HUES6 (cell line): ENCODE results near the gene RHBDD3.
A peak's percentile ranks its signal among the peaks of the same experiment; 100 is the strongest.

Source experiments
- H3K27ac ChIP-seq: 2 replicates; pipeline ENCODE4 v1.7.0; 2013; ENCODE audit warnings: low read depth, mild to moderate bottlenecking, low read length, inconsistent platforms
- H3K27me3 ChIP-seq: 2 replicates; pipeline ENCODE4 v1.6.1; 2013; ENCODE audit warnings: low read length; ENCODE audit not compliant: control insufficient read depth, insufficient read depth
- H3K36me3 ChIP-seq: 2 replicates; pipeline ENCODE4 v1.6.1; 2013; ENCODE audit warnings: low read length; ENCODE audit not compliant: control insufficient read depth, insufficient read depth
- H3K4me1 ChIP-seq: 2 replicates; pipeline ENCODE4 v1.6.1; 2013; ENCODE audit warnings: low read length; ENCODE audit not compliant: control insufficient read depth, insufficient read depth
- H3K4me3 ChIP-seq: 2 replicates; pipeline ENCODE4 v1.5.1; 2013; ENCODE audit warnings: low read depth, low read length
- H3K9ac ChIP-seq: one replicate; pipeline ENCODE4 v1.6.1; 2013; ENCODE audit warnings: mild to moderate bottlenecking, low read length
- H3K9me3 ChIP-seq: 2 replicates; pipeline ENCODE4 v1.6.1; 2013; ENCODE audit warnings: low read depth, low read length; ENCODE audit not compliant: control insufficient read depth, insufficient read depth

Gene RHBDD3

DNA sequence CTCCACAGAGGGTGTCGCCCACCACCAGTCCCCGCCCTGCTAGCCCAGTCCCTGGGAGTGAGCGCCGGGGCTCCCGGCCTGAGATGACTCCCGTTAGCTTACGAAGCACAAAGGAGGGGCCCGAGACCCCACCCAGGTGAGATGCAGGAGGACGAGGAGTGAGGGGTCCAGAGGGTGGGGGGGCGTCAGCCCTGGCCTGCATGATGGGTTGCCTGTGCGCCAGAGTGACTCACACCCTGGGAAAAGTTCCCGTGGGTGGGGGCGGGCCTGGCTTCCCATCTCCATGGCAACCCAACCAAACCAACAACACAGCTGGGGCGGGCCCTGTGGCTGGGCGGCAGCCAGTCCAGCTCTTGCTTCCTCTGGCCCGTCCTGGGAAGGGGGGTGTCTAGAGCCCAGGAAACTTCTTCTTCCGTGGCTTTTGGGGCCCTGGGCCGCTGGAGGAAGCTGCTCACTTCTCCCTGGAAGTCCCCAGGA is 43.1 kb upstream of the RHBDD3 start:
- Histone ChIP-seq H3K27me3 (peaks cover 32% of the 10 kb centered on the region), H3K36me3 (no peaks in the 10 kb centered on the region), H3K9me3 (no peaks in the 10 kb centered on the region), H3K4me3 (no peak overlapping the region; the same call in 1 of the 2 replicates), H3K27ac (no peak overlapping the region), H3K4me1 (peaks cover 38% of the 10 kb centered on the region), H3K9ac (no peak overlapping the region)

DNA sequence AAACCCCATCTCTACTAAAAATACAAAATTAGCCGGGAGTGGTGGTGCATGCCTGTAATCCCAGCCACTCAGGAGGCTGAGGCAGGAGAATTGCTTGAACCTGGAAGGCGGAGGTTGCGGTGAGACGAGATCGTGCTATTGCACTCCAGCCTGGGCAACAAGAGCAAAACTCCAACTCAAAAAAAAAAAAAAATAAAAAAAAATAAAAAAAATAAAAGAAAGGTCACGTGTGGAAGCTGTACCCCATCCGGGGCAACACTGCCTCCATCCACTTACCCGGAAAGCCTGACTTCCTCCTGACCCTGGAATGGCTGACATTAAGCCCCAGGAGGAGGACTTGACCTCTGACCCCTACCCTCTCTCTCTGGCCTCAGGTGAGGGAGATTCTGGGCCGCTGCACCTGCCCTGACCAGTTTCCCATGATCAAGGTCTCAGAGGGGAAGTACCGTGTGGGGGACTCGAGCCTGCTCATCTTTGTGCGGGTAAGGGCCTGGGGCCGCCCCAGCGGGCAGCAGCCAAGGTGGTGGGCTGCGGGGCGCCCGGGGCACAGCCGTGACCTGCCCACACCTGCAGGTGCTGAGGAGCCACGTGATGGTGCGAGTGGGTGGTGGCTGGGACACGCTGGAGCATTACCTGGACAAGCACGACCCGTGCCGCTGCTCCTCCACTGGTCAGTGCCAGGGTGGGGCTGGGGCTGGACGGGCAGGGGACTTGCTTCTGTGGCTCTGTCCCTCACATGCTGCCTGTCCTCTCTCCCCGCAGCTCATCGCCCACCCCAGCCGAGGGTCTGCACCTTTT is 42.5 kb upstream of the RHBDD3 start:
- Histone ChIP-seq H3K36me3 (no peaks in the 10 kb centered on the region), H3K27ac (no peak overlapping the region), H3K4me3 (no peak overlapping the region; the same call in 1 of the 2 replicates), H3K9me3 (no peaks in the 10 kb centered on the region), H3K9ac (no peak overlapping the region), H3K27me3 (peaks cover 26% of the 10 kb centered on the region), H3K4me1 (peaks cover 39% of the 10 kb centered on the region)

DNA sequence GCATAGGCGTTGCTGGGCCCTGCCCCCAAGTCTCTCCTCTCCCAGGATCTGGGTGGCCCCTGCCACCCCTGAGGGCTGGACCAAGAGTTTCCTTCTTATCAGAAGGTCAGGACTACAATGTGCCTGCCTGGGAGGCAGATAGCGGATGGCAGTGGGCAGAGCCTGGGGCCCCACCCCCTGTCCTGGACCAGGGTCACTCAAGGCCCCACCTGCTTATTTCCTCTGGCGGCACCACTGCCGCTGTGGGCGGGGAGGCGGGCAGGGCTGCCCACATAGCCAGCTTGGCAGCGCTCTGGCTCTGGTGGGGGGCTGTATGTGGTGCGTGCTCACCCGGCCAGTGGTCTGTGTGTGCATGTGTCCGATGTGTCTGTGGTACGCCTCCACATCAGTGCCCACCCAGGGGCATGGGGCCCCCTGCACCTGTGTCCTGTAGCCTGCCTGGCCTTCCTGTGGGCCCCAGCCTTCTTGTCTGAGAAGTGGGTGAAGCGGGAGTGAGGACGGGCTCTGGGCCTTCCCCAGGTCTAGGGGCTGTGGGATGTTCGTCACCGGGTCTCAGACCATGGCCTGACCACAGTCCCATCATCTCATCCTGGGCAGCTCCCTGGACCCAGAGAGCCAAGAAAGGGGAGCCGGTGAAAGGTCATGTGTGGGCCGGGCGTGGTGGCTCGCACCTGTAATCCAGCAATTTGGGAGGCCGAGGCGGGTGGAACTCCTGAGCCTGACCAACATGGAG is 41.7 kb upstream of the RHBDD3 start:
- peaks cover 18% of the 10 kb centered on the region for H3K27me3 ChIP-seq
- H3K36me3 ChIP-seq: no peaks in the 10 kb centered on the region
- no peak overlapping the region for H3K4me3 ChIP-seq
- peaks cover 36% of the 10 kb centered on the region for H3K4me1 ChIP-seq
- no peak overlapping the region for H3K9ac ChIP-seq
- no peak overlapping the region for H3K27ac ChIP-seq
- H3K9me3 ChIP-seq: no peaks in the 10 kb centered on the region

DNA sequence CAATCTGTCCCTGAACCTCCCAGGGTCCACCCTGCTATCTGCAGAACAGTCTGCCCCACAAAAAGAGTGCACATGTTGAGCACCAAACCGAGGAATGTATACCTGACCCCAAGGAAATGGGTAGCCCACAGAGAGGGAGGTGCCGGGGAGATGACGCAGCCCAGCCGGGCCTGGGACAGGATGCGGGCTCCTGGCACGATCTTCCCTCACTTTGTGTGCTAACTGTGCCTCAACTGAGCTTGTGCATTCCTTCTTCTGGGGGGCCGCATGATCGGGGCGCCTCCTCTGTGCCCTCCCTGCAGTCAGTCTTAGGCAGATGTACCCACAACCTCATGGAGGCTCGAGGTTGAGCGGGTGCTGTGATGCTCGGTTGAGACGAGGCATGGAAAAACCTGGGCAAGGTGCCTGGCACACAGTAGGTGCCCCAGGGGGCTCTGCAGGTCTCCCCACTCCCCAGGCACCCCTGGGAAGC is 41.0 kb upstream of the RHBDD3 start:
- Histone ChIP-seq H3K4me3 (no peak overlapping the region), H3K9ac (no peak overlapping the region)

DNA sequence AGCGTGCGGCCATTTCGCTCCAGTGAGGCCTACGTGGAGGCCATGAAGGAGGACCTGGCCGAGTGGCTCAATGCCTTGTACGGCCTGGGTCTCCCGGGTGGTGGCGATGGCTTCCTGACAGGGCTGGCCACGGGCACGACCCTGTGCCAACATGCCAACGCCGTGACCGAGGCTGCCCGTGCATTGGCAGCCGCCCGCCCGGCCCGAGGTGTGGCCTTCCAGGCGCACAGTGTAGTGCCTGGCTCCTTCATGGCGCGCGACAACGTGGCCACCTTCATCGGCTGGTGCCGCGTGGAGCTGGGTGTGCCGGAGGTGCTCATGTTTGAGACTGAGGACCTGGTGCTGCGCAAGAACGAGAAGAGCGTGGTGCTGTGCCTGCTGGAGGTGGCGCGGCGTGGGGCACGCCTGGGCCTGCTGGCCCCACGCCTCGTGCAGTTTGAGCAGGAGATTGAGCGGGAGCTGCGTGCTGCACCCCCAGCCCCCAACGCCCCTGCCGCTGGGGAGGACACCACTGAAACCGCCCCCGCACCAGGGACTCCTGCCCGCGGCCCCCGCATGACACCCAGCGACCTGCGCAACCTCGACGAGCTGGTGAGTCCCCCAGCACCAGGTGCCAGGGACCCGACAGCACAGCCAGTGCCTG is 40.5 kb upstream of the RHBDD3 start:
- Histone ChIP-seq H3K4me1 (peaks cover 29% of the 10 kb centered on the region), H3K27ac (no peak overlapping the region), H3K9ac (no peak overlapping the region), H3K36me3 (no peaks in the 10 kb centered on the region), H3K9me3 (no peaks in the 10 kb centered on the region), H3K4me3 (no peak overlapping the region), H3K27me3 (peaks cover 6% of the 10 kb centered on the region)

More for the DNA sequence above, 41.0 kb upstream of the RHBDD3 start:
- no peaks in the 10 kb centered on the region for H3K9me3 ChIP-seq
- H3K4me1 ChIP-seq: peaks cover 29% of the 10 kb centered on the region
- no peak overlapping the region for H3K27ac ChIP-seq
- peaks cover 12% of the 10 kb centered on the region for H3K27me3 ChIP-seq
- H3K36me3 ChIP-seq: no peaks in the 10 kb centered on the region

DNA sequence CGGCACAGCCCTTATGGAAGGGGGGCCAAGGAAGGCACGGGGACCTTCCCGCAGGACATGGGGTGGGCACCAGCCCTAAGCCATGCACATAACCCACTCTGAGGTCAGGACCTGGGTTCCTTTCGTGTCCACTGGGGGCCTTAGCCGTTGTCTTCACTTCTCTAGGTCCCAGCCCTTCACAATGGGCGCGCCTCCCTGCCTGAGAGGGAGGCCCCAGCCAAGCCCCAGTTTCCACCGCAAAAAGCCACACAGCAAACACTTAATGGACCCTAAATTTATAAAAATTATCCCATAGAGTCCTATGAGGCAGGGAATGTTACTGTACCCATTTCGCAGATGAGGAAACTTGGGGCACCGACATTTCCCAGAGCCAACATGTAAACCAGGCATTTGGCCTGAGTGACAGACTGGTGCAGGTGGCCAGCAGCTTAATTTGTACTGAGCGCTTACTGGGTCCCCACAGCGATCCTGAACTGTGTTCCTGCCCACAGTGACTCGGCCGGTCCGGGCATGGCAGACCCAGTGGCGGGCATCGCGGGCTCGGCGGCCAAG is 39.9 kb upstream of the RHBDD3 start:
- peak overlapping the region; percentile 18; the same call in 1 of the 2 replicates for H3K27ac ChIP-seq
- H3K4me1 ChIP-seq: peaks cover 29% of the 10 kb centered on the region

DNA sequence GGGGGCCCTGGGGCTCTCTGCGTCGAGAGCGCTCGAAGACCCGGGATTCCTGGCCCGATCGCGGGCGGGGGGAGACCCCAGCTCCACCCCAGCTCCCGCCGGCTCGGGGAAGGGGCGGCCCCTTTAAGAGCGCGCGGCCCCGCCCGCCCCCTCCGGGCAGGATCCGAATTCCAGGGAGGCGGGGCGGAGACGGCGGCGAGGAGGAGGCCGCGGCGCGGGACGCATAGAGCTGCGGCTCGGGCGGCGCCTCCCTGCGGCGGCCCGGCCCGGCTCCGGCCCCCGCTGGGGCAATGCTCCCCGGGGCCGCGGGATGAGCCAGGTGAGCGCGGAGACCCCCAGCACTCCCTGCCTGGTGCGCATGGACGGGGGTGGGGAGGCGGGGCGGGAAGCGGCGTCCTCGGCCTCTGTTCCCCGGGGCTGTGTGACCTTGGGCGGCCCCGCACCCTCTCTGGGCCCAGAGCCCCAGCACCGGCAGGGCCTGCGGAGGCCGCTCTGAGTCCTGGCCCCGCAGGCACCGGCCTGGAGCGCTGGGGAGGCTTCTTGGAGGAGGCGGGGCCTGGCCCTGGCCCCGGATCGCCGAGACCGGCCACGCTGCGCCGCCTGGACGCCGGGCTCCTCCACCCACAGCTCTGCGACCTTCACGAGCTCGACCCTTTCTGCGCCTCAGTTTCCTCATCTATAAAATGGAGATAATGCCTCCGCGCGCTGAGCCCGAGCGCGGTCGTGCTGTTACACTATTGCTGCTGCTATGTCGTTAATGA is 39.2 kb upstream of the RHBDD3 start:
- Histone ChIP-seq H3K27me3 (no peaks in the 10 kb centered on the region), H3K4me3 (peak overlapping the region; percentile 71), H3K27ac (peak overlapping the region; percentile 98; the same call in 1 of the 2 replicates), H3K9ac (peak overlapping the region; percentile 84), H3K36me3 (no peaks in the 10 kb centered on the region), H3K9me3 (no peaks in the 10 kb centered on the region), H3K4me1 (peaks cover 29% of the 10 kb centered on the region)

More for the DNA sequence above, 39.9 kb upstream of the RHBDD3 start:
- H3K9ac ChIP-seq: peak overlapping the region; percentile 82
- H3K27me3 ChIP-seq: 0 out of 2 replicates have a peak, but pooled peaks cover under 1% of the 10 kb centered on the region
- no peaks in the 10 kb centered on the region for H3K9me3 ChIP-seq
- H3K36me3 ChIP-seq: no peaks in the 10 kb centered on the region
- H3K4me3 ChIP-seq: peak overlapping the region; percentile 71

DNA sequence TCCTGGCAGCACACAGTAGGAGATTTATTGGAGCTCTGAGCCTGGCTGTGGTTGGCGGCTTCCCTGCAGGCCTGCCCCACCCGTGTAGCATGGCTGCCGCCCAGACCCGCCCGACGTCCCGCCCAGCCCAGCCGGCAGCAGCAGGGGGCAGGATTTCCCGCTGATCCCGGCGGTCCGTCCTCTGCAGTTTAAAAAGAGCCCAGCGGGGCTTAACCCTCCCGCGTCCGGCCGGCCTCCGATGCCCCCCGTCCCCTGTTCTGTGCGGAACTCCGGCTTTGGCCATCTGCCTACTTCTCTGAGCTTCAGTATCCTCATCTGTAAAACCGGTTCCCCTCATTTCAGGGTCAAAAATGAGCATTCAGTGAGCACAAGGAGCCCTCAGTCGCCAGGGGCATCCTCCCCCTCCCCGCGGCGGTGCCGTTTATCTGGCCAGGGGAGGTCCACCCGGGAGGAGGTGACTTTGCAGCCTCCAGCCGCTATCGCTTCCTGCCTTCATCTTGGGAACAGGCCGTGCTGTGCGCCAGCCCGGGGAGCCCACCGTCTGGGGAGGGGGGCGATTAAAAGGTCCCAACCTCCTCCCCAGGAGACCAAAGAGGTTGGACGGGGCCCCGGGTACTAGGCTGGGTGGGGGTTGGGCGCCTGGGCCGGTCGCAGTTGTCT is 38.5 kb upstream of the RHBDD3 start, which contains the start of gene GAS2L1:
Gene GAS2L1, plus strand, starts transcription at position 476 of the 660 bp plus-strand sequence. CDS start 1,456 bp downstream, outside the sequence.
- no peaks in the 10 kb centered on the region for H3K27me3 ChIP-seq
- H3K4me3 ChIP-seq: peak within 1 kb of the TSS; percentile 71
- H3K4me1 ChIP-seq: peaks cover 29% of the 10 kb centered on the region
- peak within 1 kb of the TSS; percentile 84 for H3K9ac ChIP-seq
- H3K27ac ChIP-seq: peak within 1 kb of the TSS; percentile 98; the same call in 1 of the 2 replicates
- H3K36me3 ChIP-seq: no peaks in the 10 kb centered on the region
- H3K9me3 ChIP-seq: no peaks in the 10 kb centered on the region

DNA sequence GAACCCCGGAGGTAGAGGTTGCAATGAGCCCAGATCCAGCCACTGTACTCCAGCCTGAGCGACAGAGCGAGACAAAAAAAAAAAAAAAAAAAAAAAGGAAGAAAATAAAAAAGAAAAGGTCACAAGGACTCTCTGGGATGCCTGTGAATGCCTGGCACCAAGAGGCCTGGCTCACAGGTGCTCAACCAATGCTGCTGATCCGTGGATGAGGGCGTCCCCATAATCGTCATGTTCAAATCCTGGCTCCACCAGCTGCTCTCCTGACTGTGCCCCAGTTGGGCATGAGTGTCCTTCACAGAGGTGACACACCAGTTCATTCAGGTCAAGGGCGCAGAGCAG is 38.0 kb upstream of the RHBDD3 start:
- Histone ChIP-seq H3K36me3 (peaks cover 4% of the 10 kb centered on the region), H3K4me1 (peaks cover 26% of the 10 kb centered on the region), H3K27ac (peak overlapping the region; percentile 98; the same call in 1 of the 2 replicates), H3K4me3 (peak overlapping the region; percentile 71), H3K9me3 (no peaks in the 10 kb centered on the region), H3K27me3 (no peaks in the 10 kb centered on the region), H3K9ac (peak overlapping the region; percentile 84)
